ENCODE data around the gene KRTAP9-8.
"Not testable (repeated sequence)": the region's sequence is repeated elsewhere in the genome, so short reads cannot be mapped to it uniquely, and the experiment has no call there.

KRTAP9-8 gene, protein sequence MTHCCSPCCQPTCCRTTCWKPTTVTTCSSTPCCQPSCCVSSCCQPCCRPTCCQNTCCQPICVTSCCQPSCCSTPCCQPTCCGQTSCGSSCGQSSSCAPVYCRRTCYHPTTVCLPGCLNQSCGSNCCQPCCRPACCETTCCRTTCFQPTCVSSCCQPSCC

DNA sequence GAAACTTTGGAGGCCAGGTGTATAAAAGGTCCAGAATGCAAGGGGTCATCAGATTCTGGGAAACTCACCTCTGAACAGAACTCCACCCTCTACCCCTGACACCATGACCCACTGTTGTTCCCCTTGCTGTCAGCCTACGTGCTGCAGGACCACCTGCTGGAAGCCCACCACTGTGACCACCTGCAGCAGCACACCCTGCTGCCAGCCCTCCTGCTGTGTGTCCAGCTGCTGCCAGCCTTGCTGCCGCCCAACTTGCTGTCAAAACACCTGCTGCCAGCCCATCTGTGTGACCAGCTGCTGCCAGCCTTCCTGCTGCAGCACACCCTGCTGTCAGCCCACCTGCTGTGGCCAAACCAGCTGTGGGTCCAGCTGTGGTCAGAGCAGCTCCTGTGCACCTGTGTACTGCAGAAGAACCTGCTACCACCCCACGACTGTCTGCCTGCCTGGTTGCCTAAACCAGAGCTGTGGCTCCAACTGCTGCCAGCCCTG is at the start of gene KRTAP9-8:
Gene KRTAP9-8 (plus strand): TSS at position 51 of the 489 bp plus-strand sequence. CDS start 53 bp downstream, at position 104.
- H3K4me3 ChIP-seq (ENCODE audit: low read depth, low read length); DNase-seq; H3K36me3 ChIP-seq (replicated peaks); H3K27ac ChIP-seq; in situ Hi-C loops (cut with HindIII; ENCODE audit: low pct_ligation_motif_present, low sequenced_read_pairs); H3K27me3 ChIP-seq (replicated peaks): not testable (repeated sequence)

DNA sequence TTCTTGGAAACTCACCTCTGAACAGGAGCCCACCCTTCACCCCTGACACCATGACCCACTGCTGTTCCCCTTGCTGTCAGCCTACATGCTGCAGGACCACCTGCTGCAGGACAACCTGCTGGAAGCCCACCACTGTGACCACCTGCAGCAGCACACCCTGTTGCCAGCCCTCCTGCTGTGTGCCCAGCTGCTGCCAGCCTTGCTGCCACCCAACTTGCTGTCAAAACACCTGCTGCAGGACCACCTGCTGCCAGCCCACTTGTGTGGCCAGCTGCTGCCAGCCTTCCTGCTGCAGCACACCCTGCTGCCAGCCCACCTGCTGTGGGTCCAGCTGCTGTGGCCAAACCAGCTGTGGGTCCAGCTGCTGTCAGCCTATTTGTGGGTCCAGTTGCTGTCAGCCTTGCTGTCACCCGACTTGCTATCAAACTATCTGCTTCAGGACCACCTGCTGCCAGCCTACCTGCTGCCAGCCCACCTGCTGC is 47.9 kb upstream of the KRTAP9-8 start, which contains the start of gene KRTAP9-1:
Gene KRTAP9-1 (plus strand): TSS at position 51 of the 482 bp plus-strand sequence. CDS start 0 bp downstream, at position 51.
- H3K27ac ChIP-seq; DNase-seq; H3K27me3 ChIP-seq (replicated peaks); H3K36me3 ChIP-seq (replicated peaks); H3K4me3 ChIP-seq (ENCODE audit: low read depth, low read length); in situ Hi-C loops (cut with HindIII; ENCODE audit: low pct_ligation_motif_present, low sequenced_read_pairs): not testable (repeated sequence)

DNA sequence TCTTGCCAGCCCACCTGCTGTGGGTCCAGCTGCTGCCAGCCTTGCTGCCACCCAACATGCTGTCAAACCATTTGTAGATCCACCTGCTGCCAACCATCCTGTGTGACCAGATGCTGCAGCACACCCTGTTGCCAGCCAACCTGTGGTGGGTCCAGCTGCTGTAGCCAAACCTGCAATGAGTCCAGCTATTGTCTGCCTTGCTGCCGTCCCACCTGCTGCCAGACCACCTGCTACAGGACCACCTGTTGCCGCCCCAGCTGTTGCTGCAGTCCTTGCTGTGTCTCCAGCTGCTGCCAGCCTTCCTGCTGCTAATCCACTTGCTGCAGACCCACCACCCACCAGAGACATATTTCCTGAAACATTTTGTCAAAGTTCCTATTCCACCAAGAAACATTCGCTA is 47.5 kb upstream of the KRTAP9-8 start:
- in situ Hi-C loops (cut with HindIII; ENCODE audit: low pct_ligation_motif_present, low sequenced_read_pairs): no loop called here
- no peak overlapping the region for H3K27ac ChIP-seq
- H3K4me3 ChIP-seq (ENCODE audit: low read depth, low read length): no peak overlapping the region
- TF ChIP-seq, protein P1, sequence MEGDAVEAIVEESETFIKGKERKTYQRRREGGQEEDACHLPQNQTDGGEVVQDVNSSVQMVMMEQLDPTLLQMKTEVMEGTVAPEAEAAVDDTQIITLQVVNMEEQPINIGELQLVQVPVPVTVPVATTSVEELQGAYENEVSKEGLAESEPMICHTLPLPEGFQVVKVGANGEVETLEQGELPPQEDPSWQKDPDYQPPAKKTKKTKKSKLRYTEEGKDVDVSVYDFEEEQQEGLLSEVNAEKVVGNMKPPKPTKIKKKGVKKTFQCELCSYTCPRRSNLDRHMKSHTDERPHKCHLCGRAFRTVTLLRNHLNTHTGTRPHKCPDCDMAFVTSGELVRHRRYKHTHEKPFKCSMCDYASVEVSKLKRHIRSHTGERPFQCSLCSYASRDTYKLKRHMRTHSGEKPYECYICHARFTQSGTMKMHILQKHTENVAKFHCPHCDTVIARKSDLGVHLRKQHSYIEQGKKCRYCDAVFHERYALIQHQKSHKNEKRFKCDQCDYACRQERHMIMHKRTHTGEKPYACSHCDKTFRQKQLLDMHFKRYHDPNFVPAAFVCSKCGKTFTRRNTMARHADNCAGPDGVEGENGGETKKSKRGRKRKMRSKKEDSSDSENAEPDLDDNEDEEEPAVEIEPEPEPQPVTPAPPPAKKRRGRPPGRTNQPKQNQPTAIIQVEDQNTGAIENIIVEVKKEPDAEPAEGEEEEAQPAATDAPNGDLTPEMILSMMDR (IDR thresholded peaks at IDR 0.05; ENCODE audit: low read depth, low read length, missing control alignments): no peak
- no peak for DNase-seq
- no peaks in the 10 kb centered on the region for H3K27me3 ChIP-seq (replicated peaks)
- H3K36me3 ChIP-seq (replicated peaks): no peaks in the 10 kb centered on the region

DNA sequence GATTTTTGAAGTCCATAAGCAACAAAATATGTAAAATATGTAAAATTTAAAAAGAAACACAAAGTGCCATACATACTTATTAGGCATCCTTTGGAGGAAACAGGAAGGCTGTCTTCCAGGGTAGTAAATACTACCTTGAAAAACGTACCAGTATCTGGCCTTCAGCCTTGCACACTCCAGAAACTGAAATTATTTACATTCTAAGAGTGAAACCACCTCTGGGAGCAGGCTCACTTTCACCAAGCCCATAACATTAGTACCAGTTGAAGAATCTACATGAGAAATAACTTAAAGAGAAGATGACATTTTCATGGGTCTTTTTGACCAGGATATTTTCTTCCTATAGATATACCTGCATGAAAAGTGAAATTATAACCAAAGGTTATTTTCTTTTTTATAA is 41.7 kb upstream of the KRTAP9-8 start:
- Histone ChIP-seq H3K27me3 (replicated peaks) (no peaks in the 10 kb centered on the region), H3K27ac (no peak overlapping the region), H3K36me3 (replicated peaks) (no peaks in the 10 kb centered on the region), H3K4me3 (ENCODE audit: low read depth, low read length) (no peak overlapping the region)
- in situ Hi-C loops (cut with HindIII; ENCODE audit: low pct_ligation_motif_present, low sequenced_read_pairs): no loop called here
- TF ChIP-seq, protein P1 (IDR thresholded peaks at IDR 0.05; ENCODE audit: low read depth, low read length, missing control alignments): no peak
- DNase-seq: no peak

DNA sequence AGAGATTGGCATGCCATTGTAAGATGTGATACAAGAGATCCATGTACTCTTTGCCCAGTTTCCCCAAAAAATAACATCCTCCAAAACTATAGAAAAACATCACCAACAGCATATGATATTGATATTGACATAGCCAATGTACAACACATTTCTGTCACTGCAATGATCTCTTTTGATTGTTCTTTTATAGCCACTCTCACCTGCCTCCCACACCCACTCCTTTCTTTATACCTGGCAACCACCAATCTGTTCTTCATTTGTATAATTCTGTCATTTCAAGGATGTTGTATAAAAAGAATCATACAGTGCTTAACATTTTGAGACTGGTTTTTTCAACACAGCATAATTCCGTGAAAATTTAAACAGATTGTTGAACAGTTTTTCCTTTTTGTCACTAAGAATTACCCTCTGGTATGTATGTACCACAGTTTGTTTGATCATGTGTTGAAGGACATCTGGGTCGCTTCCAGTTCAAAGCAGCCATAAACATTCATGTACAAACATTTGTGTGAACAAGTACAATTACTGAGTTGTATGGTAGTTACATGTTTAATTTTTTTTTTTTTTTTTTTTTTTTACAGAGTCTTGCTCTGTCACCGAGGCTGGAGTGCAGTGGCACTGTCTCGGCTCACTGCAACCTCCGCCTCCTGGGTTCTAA is 38.2 kb upstream of the KRTAP9-8 start:
- no peak overlapping the region for H3K4me3 ChIP-seq (ENCODE audit: low read depth, low read length)
- no peak for DNase-seq
- TF ChIP-seq, protein P1 (IDR thresholded peaks at IDR 0.05; ENCODE audit: low read depth, low read length, missing control alignments): no peak
- no peaks in the 10 kb centered on the region for H3K36me3 ChIP-seq (replicated peaks)
- in situ Hi-C loops (cut with HindIII; ENCODE audit: low pct_ligation_motif_present, low sequenced_read_pairs): no loop called here
- H3K27me3 ChIP-seq (replicated peaks): no peaks in the 10 kb centered on the region
- H3K27ac ChIP-seq: no peak overlapping the region

DNA sequence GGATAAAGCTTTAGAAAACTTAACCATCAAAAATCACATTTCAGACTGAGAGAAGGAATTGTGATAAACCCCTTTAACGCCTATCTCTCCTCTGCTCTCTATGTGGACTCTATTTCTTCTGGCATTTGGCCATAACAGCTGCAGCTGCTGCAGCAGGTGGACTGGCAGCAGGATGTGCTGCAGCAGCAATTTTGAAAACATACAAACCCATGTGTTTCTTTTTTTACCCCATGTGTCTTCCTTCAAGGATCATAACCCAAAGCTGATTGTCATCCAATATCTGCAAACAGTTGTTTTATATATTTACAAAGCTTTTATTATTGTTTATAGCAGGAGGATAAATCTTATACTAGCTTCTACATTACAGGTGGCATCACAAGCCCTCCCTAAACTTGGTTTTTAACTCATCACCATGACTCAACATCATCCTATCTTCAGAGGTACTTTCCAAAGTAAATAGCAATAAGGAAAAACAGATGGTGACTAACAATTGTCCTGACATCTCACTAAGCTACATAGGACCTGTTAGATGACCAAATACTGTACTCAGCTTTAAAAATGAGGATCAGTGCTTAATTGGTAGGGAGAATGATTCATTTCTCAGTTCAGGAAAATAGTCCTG is 25.8 kb upstream of the KRTAP9-8 start:
- H3K27me3 ChIP-seq (replicated peaks): no peaks in the 10 kb centered on the region
- in situ Hi-C loops (cut with HindIII; ENCODE audit: low pct_ligation_motif_present, low sequenced_read_pairs): no loop called here

More for the DNA sequence above, 25.8 kb upstream of the KRTAP9-8 start:
- DNase-seq: no peak
- Histone ChIP-seq H3K36me3 (replicated peaks) (no peaks in the 10 kb centered on the region), H3K27ac (no peak overlapping the region), H3K4me3 (ENCODE audit: low read depth, low read length) (no peak overlapping the region)
- TF ChIP-seq, protein P1 (IDR thresholded peaks at IDR 0.05; ENCODE audit: low read depth, low read length, missing control alignments): no peak
